ENCODE measurements around the gene ESR1. TPM values are rescaled to one million over a fixed set of nuclear protein-coding genes. Genes with fewer than 3 reads are reported as not detected.
"Not testable (repeated sequence)": the region's sequence is repeated elsewhere in the genome, so short reads cannot be mapped to it uniquely, and the experiment has no call there.

The ESR1 gene
- total RNA-seq, 2 donors from 2014 or later, result 0.52 to 4.3 TPM

- 55 to 67% methylated on average over 4 of the region's 4 CpGs for WGBS, 2 donors
- intact Hi-C loops (cut with DNase I), result no loop called here
- DNase-seq (no peak), ATAC-seq (no peak)
- TF ChIP-seq CTCF (IDR thresholded peaks at IDR 0.05) (no peak), POLR2A (IDR thresholded peaks at IDR 0.05) (no peak)
- Histone ChIP-seq H3K4me3 (no peak overlapping the region), H3K36me3 (replicated peaks in 1 of 2; ENCODE audit: insufficient read depth in 1 of 2, low read depth in 2 of 2) (no peaks in the 10 kb centered on the region), H3K4me1 (no peaks in the 10 kb centered on the region), H3K27me3 (no peaks in the 10 kb centered on the region), H3K27ac (no peak overlapping the region), H3K9me3 (no peaks in the 10 kb centered on the region)
Observed at GRCh38 chr6:152022303-152022702, 214.8 kb downstream of the ESR1 start.

- no peak for DNase-seq
- no peak overlapping the region for H3K27ac ChIP-seq
- H3K4me3 ChIP-seq, result no peak overlapping the region
- TF ChIP-seq POLR2A (IDR thresholded peaks at IDR 0.05) (no peak), CTCF (IDR thresholded peaks at IDR 0.05) (no peak)
- intact Hi-C loops (cut with DNase I), result no loop called here
- 56 to 68% methylated on average over 2 of the region's 2 CpGs for WGBS, 2 donors
- no peaks in the 10 kb centered on the region for H3K27me3 ChIP-seq
- H3K9me3 ChIP-seq, result peaks cover 0 to 7% (median 0%) of the 10 kb centered on the region in 3 donors
- H3K36me3 ChIP-seq (replicated peaks in 1 of 2; ENCODE audit: insufficient read depth in 1 of 2, low read depth in 2 of 2), result no peaks in the 10 kb centered on the region
- no peaks in the 10 kb centered on the region for H3K4me1 ChIP-seq
- no peak for ATAC-seq
Observed at GRCh38 chr6:152023613-152024012, 216.1 kb downstream of the ESR1 start.

- DNase-seq (no peak), ATAC-seq (no peak)
- no peak overlapping the region for H3K27ac ChIP-seq
- peaks cover 0 to 8% (median 0%) of the 10 kb centered on the region in 3 donors for H3K9me3 ChIP-seq
- WGBS, 2 donors, result 43 to 46% methylated on average over 1 of the region's 1 CpG
- TF ChIP-seq CTCF (IDR thresholded peaks at IDR 0.05), result no peak
- TF ChIP-seq POLR2A (IDR thresholded peaks at IDR 0.05), result no peak
- H3K27me3 ChIP-seq, result no peaks in the 10 kb centered on the region
- H3K4me1 ChIP-seq, result no peaks in the 10 kb centered on the region
- intact Hi-C loops (cut with DNase I), result no loop called here
- no peaks in the 10 kb centered on the region for H3K36me3 ChIP-seq (replicated peaks in 1 of 2; ENCODE audit: insufficient read depth in 1 of 2, low read depth in 2 of 2)
- H3K4me3 ChIP-seq, result no peak overlapping the region
Observed at GRCh38 chr6:152026291-152026690, 218.8 kb downstream of the ESR1 start.

- 76 to 82% methylated on average over 6 of the region's 6 CpGs for WGBS, 2 donors
- H3K9me3 ChIP-seq, ATAC-seq: not testable (repeated sequence)
Observed at GRCh38 chr6:152026744-152027143, 219.3 kb downstream of the ESR1 start.

GRCh38 chr6:152033765-152034164 is 226.3 kb downstream of the ESR1 start:
- H3K27me3 ChIP-seq; H3K9me3 ChIP-seq; intact Hi-C loops (cut with DNase I); H3K27ac ChIP-seq; H3K4me1 ChIP-seq; H3K36me3 ChIP-seq (replicated peaks in 1 of 2; ENCODE audit: insufficient read depth in 1 of 2, low read depth in 2 of 2); DNase-seq; H3K4me3 ChIP-seq; ATAC-seq: not testable (repeated sequence)
- WGBS, 2 donors, result 65 to 88% methylated on average over 4 of the region's 4 CpGs

More at GRCh38 chr6:152026744-152027143, 219.3 kb downstream of the ESR1 start:
- H3K4me1 ChIP-seq; H3K4me3 ChIP-seq; DNase-seq; H3K27ac ChIP-seq; H3K36me3 ChIP-seq (replicated peaks in 1 of 2; ENCODE audit: insufficient read depth in 1 of 2, low read depth in 2 of 2); H3K27me3 ChIP-seq; intact Hi-C loops (cut with DNase I): not testable (repeated sequence)

- WGBS, 2 donors, result 63 to 67% methylated on average over 5 of the region's 5 CpGs
- Histone ChIP-seq H3K27ac (no peak overlapping the region), H3K4me1 (no peaks in the 10 kb centered on the region), H3K36me3 (replicated peaks in 1 of 2; ENCODE audit: insufficient read depth in 1 of 2, low read depth in 2 of 2) (no peaks in the 10 kb centered on the region), H3K27me3 (no peaks in the 10 kb centered on the region), H3K9me3 (no peaks in the 10 kb centered on the region), H3K4me3 (no peak overlapping the region)
- no peak for TF ChIP-seq POLR2A (IDR thresholded peaks at IDR 0.05)
- no peak for TF ChIP-seq CTCF (IDR thresholded peaks at IDR 0.05)
- DNase-seq, result no peak
- intact Hi-C loops (cut with DNase I), result no loop called here
- no peak for ATAC-seq
Observed at GRCh38 chr6:152034631-152035030, 227.1 kb downstream of the ESR1 start.
